H1 (cell line): ENCODE results near the gene CD164. TPM values are rescaled to one million over a fixed set of nuclear protein-coding genes. Genes with fewer than 3 reads are reported as not detected.

Experiments used
- BCL11A ChIP-seq, 2 experiments: IDR thresholded peaks; one replicate each; pipeline ENCODE4 v1.6.1; 2011; ENCODE audit warnings: low read depth in 2 of 2, low read length in 2 of 2, mild to moderate bottlenecking in 2 of 2
- CBX8 ChIP-seq: fragments of 300-800, 300-1000 bp; sonication (generic); IDR thresholded peaks from 2 replicates; pipeline ENCODE4 v1.7.1; 2016; ENCODE audit warnings: low read depth, low read length, borderline replicate concordance
- CREB1 ChIP-seq: IDR thresholded peaks from 2 replicates; pipeline ENCODE4 v1.6.1; 2012; ENCODE audit warnings: inconsistent platforms
- GTF2F1 ChIP-seq: IDR thresholded peaks from 2 replicates; pipeline ENCODE4 v1.6.1; 2012; ENCODE audit warnings: low read depth, low read length, improper control_type of control experiment, borderline replicate concordance
- POLR2A ChIP-seq, 2 experiments: IDR thresholded peaks; 1 replicate in 1 of 2; 2 replicates in 1 of 2; pipeline ENCODE4 v1.6.1; 2011; ENCODE audit warnings: low read depth in 2 of 2, low read length in 2 of 2, mild to moderate bottlenecking in 2 of 2; ENCODE audit errors: control extremely low read depth in 1 of 2
- POU5F1 ChIP-seq: IDR thresholded peaks from 2 replicates; pipeline ENCODE4 v1.6.1; 2011; ENCODE audit warnings: low read depth, mild to moderate bottlenecking, low read length, moderate library complexity
- RXRA ChIP-seq: IDR thresholded peaks from 2 replicates; pipeline ENCODE4 v1.6.1; 2011; ENCODE audit warnings: low read depth, mild to moderate bottlenecking, low read length, moderate library complexity; ENCODE audit not compliant: insufficient read depth
- SIX5 ChIP-seq: IDR thresholded peaks from 2 replicates; pipeline ENCODE4 v1.6.1; 2011; ENCODE audit warnings: mild to moderate bottlenecking, low read depth, low read length
- polyA plus RNA-seq, 7 experiments: library from polyadenylated mRNA; depleted of rRNA in 3 of 7; stranded (reverse) in 5 of 7; unstranded in 2 of 7; fragments of >200 nt in 5 of 7; fragments of 200-250 nt in 2 of 7; gene quantifications; 1 replicate in 5 of 7; 2 replicates in 1 of 7; 4 replicates in 1 of 7; pipeline versions ENCODE4 v1.2.1 to v1.2.3, GENCODE V29; 2011 to 2013; ENCODE audit warnings: missing spikeins in 2 of 7, mixed read lengths in 2 of 7
- total RNA-seq: library from RNA; stranded (reverse); fragmentation: NEBNext Ultra II Directional; extraction: Animal tissue kit (Norgen Biotek cat#: 25700); gene quantifications from 2 replicates; pipeline ENCODE4 v1.2.1, GENCODE V29; 2021
- TF ChIP-seq, protein P1 (sequence below): fragments of 300-600 bp; sonication (generic); IDR thresholded peaks from 2 replicates; pipeline ENCODE4 v1.7.1; 2012; ENCODE audit warnings: low read length, moderate library complexity, mild to moderate bottlenecking, inconsistent platforms; ENCODE audit not compliant: insufficient replicate concordance
- TF ChIP-seq, protein P2 (sequence below), 3 experiments: IDR thresholded peaks; 1 replicate in 2 of 3; 2 replicates in 1 of 3; pipeline versions ENCODE4 v1.5.1 to v1.6.1; 2011; ENCODE audit warnings: low read length in 3 of 3, mild to moderate bottlenecking in 3 of 3, inconsistent platforms in 2 of 3, low read depth in 1 of 3, moderate library complexity in 1 of 3; ENCODE audit not compliant: insufficient read depth in 1 of 3; ENCODE audit errors: control extremely low read depth in 1 of 3

CD164 gene
- total and polyA plus RNA-seq, 2 of the 8 experiments (the other 6 are each of a cell fraction or from before 2014, with no cell fraction given) = 69.3 to 94.3 TPM

DNA sequence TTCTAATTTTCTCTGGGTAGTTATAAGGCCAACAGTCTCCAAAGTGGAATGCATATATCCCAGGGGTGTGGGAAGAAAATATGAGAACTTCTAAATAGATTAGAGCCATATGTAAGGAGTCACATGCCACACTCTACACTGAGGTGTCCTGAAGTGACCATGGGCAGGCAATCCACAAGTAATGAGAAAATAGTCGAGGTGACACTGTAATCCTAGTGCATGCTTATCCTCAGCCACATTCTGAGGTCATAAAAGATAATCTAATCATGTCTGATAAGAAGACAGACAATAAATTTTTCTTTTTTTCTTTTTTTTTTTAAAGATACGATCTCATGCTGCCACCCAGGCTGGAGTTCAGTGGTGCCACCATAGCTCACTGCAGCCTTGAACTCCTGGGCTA lies 62.2 kb downstream of the CD164 start (continued):
- TF ChIP-seq, protein P1, sequence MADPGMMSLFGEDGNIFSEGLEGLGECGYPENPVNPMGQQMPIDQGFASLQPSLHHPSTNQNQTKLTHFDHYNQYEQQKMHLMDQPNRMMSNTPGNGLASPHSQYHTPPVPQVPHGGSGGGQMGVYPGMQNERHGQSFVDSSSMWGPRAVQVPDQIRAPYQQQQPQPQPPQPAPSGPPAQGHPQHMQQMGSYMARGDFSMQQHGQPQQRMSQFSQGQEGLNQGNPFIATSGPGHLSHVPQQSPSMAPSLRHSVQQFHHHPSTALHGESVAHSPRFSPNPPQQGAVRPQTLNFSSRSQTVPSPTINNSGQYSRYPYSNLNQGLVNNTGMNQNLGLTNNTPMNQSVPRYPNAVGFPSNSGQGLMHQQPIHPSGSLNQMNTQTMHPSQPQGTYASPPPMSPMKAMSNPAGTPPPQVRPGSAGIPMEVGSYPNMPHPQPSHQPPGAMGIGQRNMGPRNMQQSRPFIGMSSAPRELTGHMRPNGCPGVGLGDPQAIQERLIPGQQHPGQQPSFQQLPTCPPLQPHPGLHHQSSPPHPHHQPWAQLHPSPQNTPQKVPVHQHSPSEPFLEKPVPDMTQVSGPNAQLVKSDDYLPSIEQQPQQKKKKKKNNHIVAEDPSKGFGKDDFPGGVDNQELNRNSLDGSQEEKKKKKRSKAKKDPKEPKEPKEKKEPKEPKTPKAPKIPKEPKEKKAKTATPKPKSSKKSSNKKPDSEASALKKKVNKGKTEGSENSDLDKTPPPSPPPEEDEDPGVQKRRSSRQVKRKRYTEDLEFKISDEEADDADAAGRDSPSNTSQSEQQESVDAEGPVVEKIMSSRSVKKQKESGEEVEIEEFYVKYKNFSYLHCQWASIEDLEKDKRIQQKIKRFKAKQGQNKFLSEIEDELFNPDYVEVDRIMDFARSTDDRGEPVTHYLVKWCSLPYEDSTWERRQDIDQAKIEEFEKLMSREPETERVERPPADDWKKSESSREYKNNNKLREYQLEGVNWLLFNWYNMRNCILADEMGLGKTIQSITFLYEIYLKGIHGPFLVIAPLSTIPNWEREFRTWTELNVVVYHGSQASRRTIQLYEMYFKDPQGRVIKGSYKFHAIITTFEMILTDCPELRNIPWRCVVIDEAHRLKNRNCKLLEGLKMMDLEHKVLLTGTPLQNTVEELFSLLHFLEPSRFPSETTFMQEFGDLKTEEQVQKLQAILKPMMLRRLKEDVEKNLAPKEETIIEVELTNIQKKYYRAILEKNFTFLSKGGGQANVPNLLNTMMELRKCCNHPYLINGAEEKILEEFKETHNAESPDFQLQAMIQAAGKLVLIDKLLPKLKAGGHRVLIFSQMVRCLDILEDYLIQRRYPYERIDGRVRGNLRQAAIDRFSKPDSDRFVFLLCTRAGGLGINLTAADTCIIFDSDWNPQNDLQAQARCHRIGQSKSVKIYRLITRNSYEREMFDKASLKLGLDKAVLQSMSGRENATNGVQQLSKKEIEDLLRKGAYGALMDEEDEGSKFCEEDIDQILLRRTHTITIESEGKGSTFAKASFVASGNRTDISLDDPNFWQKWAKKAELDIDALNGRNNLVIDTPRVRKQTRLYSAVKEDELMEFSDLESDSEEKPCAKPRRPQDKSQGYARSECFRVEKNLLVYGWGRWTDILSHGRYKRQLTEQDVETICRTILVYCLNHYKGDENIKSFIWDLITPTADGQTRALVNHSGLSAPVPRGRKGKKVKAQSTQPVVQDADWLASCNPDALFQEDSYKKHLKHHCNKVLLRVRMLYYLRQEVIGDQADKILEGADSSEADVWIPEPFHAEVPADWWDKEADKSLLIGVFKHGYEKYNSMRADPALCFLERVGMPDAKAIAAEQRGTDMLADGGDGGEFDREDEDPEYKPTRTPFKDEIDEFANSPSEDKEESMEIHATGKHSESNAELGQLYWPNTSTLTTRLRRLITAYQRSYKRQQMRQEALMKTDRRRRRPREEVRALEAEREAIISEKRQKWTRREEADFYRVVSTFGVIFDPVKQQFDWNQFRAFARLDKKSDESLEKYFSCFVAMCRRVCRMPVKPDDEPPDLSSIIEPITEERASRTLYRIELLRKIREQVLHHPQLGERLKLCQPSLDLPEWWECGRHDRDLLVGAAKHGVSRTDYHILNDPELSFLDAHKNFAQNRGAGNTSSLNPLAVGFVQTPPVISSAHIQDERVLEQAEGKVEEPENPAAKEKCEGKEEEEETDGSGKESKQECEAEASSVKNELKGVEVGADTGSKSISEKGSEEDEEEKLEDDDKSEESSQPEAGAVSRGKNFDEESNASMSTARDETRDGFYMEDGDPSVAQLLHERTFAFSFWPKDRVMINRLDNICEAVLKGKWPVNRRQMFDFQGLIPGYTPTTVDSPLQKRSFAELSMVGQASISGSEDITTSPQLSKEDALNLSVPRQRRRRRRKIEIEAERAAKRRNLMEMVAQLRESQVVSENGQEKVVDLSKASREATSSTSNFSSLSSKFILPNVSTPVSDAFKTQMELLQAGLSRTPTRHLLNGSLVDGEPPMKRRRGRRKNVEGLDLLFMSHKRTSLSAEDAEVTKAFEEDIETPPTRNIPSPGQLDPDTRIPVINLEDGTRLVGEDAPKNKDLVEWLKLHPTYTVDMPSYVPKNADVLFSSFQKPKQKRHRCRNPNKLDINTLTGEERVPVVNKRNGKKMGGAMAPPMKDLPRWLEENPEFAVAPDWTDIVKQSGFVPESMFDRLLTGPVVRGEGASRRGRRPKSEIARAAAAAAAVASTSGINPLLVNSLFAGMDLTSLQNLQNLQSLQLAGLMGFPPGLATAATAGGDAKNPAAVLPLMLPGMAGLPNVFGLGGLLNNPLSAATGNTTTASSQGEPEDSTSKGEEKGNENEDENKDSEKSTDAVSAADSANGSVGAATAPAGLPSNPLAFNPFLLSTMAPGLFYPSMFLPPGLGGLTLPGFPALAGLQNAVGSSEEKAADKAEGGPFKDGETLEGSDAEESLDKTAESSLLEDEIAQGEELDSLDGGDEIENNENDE = no peak
- TF ChIP-seq GTF2F1 (no peak), SIX5 (no peak), POU5F1 (no peak), CREB1 (no peak), POLR2A (IDR thresholded peaks at IDR 0.05; ENCODE audit: control extremely low read depth in 1 of 2, low read depth in 2 of 2, low read length in 2 of 2) (no peak), BCL11A (IDR thresholded peaks at IDR 0.05; ENCODE audit: low read depth in 2 of 2, low read length in 2 of 2) (no peak), CBX8 (no peak), RXRA (no peak)
- TF ChIP-seq, protein P2, sequence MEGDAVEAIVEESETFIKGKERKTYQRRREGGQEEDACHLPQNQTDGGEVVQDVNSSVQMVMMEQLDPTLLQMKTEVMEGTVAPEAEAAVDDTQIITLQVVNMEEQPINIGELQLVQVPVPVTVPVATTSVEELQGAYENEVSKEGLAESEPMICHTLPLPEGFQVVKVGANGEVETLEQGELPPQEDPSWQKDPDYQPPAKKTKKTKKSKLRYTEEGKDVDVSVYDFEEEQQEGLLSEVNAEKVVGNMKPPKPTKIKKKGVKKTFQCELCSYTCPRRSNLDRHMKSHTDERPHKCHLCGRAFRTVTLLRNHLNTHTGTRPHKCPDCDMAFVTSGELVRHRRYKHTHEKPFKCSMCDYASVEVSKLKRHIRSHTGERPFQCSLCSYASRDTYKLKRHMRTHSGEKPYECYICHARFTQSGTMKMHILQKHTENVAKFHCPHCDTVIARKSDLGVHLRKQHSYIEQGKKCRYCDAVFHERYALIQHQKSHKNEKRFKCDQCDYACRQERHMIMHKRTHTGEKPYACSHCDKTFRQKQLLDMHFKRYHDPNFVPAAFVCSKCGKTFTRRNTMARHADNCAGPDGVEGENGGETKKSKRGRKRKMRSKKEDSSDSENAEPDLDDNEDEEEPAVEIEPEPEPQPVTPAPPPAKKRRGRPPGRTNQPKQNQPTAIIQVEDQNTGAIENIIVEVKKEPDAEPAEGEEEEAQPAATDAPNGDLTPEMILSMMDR (IDR thresholded peaks at IDR 0.05; ENCODE audit: control extremely low read depth in 1 of 3, insufficient read depth in 1 of 3, low read depth in 1 of 3, low read length in 3 of 3) = no peak
